Measurements from ENCODE around the gene TMEM171.

TMEM171 gene

DNA sequence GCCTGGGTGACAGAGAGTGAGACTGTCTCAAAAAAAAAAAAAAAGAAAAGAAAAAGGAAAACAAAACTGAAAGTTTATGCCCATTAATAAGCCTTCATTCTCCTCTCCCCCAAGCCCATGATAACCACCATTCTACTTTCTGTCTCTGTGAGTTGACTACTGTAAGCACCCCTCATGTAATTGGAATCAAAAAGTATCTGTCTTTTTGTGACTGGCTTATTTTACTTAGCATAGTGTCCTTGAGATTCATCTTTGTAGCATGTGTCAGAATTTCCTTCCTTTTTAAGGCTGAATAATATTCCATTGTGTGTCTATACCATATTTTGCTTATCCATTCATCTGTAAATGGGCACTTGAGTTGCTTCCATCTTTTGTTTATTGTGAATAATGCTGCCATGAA lies 14.0 kb upstream of the TMEM171 start:
- Histone ChIP-seq H3K4me3 (ENCODE audit: low read length) (no peak overlapping the region), H3K4me1 (ENCODE audit: control insufficient read depth, insufficient read depth, low read length) (no peaks in the 10 kb centered on the region), H3K9ac (ENCODE audit: low read depth, low read length) (no peak overlapping the region), H3K27me3 (ENCODE audit: control insufficient read depth, insufficient read depth, low read length) (no peaks in the 10 kb centered on the region), H3K4me2 (ENCODE audit: low read length) (no peak overlapping the region), H3K36me3 (ENCODE audit: insufficient read depth, low read length) (no peaks in the 10 kb centered on the region), H3K9me3 (replicated peaks; ENCODE audit: low read length) (no peaks in the 10 kb centered on the region)

DNA sequence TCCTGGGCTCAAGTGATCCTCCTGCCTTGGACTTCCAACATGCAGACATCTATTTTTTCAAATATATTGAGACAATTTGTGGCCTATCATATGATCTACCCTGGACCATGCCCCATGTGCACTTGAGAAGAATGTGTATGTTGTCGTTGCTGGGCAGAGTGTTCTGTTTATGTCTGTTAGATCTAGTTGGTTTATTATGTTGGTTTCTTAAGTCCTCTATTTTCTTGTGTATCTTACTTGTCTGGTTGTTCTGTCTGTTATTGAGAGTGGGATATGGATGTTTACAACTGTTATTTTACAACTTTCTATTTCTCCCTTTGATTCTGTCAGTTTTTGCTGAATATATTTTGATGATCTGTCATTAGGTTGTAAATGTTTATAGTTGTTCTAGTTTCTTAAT lies 10.2 kb upstream of the TMEM171 start:
- no peaks in the 10 kb centered on the region for H3K27me3 ChIP-seq (ENCODE audit: control insufficient read depth, insufficient read depth, low read length)
- H3K9me3 ChIP-seq (replicated peaks; ENCODE audit: low read length): no peaks in the 10 kb centered on the region
- peaks cover 9% of the 10 kb centered on the region for H3K4me1 ChIP-seq (ENCODE audit: control insufficient read depth, insufficient read depth, low read length)
- no peak overlapping the region for H3K9ac ChIP-seq (ENCODE audit: low read depth, low read length)
- H3K4me2 ChIP-seq (ENCODE audit: low read length): no peak overlapping the region
- no peaks in the 10 kb centered on the region for H3K36me3 ChIP-seq (ENCODE audit: insufficient read depth, low read length)
- H3K4me3 ChIP-seq (ENCODE audit: low read length): no peak overlapping the region

DNA sequence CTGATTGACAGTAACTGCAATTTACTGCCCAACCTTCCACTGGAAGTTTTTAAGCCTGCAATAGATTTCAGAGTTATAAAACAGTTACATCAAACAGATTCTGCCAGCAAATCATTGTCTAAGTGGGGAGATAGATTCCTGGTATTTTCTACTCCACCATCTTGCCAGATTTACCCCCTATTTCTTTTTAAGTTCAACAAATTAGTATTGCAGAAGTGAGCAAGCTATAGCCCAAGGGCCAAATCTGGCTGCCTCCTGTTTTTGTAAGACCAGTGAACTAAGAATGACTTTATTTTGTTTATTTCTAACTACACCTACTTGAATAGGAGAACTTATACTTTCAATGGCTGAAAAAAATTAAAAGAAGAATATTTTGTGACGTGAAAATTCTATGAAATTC lies 8.8 kb upstream of the TMEM171 start:
- Histone ChIP-seq H3K9ac (ENCODE audit: low read depth, low read length) (no peak overlapping the region), H3K9me3 (replicated peaks; ENCODE audit: low read length) (no peaks in the 10 kb centered on the region), H3K4me2 (ENCODE audit: low read length) (no peak overlapping the region), H3K4me3 (ENCODE audit: low read length) (no peak overlapping the region), H3K36me3 (ENCODE audit: insufficient read depth, low read length) (no peaks in the 10 kb centered on the region), H3K4me1 (ENCODE audit: control insufficient read depth, insufficient read depth, low read length) (peaks cover 21% of the 10 kb centered on the region), H3K27me3 (ENCODE audit: control insufficient read depth, insufficient read depth, low read length) (no peaks in the 10 kb centered on the region)

DNA sequence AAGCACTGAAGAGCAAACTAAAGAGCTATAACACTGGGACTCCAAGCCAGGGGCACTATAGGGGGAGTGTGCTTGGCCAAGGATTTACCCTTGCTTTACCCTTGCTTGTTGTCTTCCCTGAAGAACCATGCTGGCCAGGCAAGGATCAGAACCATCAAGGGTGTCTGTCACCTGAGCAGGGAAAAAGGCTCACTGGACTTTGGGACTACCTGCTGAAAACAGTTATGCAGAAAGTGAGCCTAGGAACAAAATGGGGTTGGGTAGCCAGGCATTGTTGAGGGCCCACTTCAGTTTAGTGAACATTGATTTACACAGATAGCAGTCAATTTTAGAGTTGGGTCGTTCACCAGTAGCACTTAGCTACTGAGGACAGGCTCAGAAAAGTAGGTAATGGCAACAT lies 8.0 kb upstream of the TMEM171 start:
- no peak overlapping the region for H3K4me2 ChIP-seq (ENCODE audit: low read length)
- no peaks in the 10 kb centered on the region for H3K9me3 ChIP-seq (replicated peaks; ENCODE audit: low read length)
- H3K4me3 ChIP-seq (ENCODE audit: low read length): no peak overlapping the region
- no peak overlapping the region for H3K9ac ChIP-seq (ENCODE audit: low read depth, low read length)
- peaks cover 24% of the 10 kb centered on the region for H3K4me1 ChIP-seq (ENCODE audit: control insufficient read depth, insufficient read depth, low read length)
- H3K27me3 ChIP-seq (ENCODE audit: control insufficient read depth, insufficient read depth, low read length): no peaks in the 10 kb centered on the region
- H3K36me3 ChIP-seq (ENCODE audit: insufficient read depth, low read length): no peaks in the 10 kb centered on the region

DNA sequence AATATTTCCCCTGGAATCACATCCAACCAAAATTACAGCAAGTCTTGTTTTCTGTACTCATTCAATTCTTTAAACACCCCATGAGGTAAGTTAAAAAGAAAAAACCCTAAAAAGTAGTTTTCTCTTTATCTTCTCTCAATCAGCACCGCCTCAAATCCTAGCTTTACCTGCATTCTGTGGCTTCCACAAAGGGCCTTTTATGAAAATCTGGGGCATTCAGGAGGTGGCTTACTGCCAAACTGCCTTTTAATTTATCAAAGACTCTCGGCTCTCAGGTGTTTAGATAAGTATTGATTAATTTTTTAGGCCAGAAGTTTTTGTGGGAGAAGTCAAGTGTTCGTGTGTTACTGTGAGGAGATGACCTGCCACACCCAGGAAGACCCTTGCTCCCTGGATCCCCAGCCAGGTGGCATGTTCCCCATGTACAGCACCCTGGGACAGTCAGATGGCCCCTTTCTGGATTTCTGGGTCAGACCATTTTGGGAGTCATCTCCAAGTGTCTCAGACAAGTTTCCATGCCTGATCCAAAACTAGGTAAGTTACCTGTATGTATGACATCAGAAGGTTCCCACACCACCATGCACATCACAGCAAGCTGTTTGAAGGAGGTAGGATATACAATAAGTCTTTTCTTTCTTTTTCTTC lies 6.2 kb upstream of the TMEM171 start:
- Histone ChIP-seq H3K9ac (ENCODE audit: low read depth, low read length) (no peak overlapping the region), H3K9me3 (replicated peaks; ENCODE audit: low read length) (no peaks in the 10 kb centered on the region), H3K4me3 (ENCODE audit: low read length) (no peak overlapping the region), H3K4me1 (ENCODE audit: control insufficient read depth, insufficient read depth, low read length) (peaks cover 35% of the 10 kb centered on the region), H3K36me3 (ENCODE audit: insufficient read depth, low read length) (no peaks in the 10 kb centered on the region), H3K27me3 (ENCODE audit: control insufficient read depth, insufficient read depth, low read length) (no peaks in the 10 kb centered on the region), H3K4me2 (ENCODE audit: low read length) (no peak overlapping the region)

DNA sequence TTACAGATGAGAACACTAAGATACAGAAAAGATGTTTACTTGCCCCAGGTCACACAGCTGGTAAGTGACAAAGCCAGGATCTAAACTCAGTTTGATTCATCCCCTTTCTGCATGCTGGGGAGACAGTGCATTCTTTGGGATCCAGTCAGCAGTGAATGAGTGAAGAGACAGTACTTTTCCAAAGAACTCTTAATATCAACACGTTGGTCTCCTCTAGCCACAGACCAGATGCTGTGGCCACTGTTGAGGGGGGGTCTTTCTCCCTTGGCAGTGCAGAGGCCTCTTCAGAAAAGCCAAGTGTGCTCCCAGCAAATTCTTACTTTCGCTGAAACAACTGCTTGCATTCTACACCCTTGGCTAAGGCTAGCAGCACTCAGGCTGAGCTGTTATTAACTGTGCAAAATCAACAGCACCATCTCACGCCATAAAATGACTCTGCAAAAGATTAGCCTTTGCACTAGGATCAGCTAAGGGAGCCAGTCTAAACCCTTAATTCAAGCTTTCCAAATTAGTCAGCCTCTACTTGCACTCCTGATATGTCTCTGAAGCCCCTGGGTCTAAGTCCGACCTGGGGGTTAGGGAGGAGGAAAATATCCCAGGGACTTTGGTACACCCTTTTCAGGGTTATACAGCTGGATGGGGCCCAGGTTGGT lies 4.8 kb upstream of the TMEM171 start:
- H3K4me2 ChIP-seq (ENCODE audit: low read length): peak overlapping the region; percentile 63
- peak overlapping the region; percentile 40 for H3K9ac ChIP-seq (ENCODE audit: low read depth, low read length)
- H3K27me3 ChIP-seq (ENCODE audit: control insufficient read depth, insufficient read depth, low read length): no peaks in the 10 kb centered on the region
- H3K4me3 ChIP-seq (ENCODE audit: low read length): peak overlapping the region; percentile 0
- peaks cover 45% of the 10 kb centered on the region for H3K4me1 ChIP-seq (ENCODE audit: control insufficient read depth, insufficient read depth, low read length)
- no peaks in the 10 kb centered on the region for H3K36me3 ChIP-seq (ENCODE audit: insufficient read depth, low read length)
- H3K9me3 ChIP-seq (replicated peaks; ENCODE audit: low read length): no peaks in the 10 kb centered on the region

DNA sequence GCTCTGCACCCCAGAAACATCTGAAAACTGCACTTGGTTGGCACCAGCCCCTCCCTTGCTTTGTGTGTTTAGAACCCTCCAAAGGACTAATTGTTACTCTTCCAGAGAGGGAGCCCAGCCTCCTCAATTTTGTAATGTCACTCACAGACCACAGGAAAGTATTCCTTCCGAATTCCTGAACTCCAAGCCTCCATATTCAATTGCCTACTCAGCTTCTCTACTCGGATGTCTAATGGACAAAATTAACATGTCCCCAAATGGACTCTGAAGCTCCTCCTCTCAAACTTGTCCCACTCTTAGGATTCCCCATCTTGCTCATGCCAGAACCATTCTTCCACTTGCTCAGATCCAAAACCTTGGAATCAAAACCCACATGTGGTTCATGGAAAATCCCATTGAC lies 3.9 kb upstream of the TMEM171 start:
- no peaks in the 10 kb centered on the region for H3K36me3 ChIP-seq (ENCODE audit: insufficient read depth, low read length)
- H3K9me3 ChIP-seq (replicated peaks; ENCODE audit: low read length): no peaks in the 10 kb centered on the region
- no peak overlapping the region for H3K9ac ChIP-seq (ENCODE audit: low read depth, low read length)
- H3K4me3 ChIP-seq (ENCODE audit: low read length): no peak overlapping the region
- H3K4me1 ChIP-seq (ENCODE audit: control insufficient read depth, insufficient read depth, low read length): peaks cover 51% of the 10 kb centered on the region
- peak overlapping the region; percentile 63 for H3K4me2 ChIP-seq (ENCODE audit: low read length)
- H3K27me3 ChIP-seq (ENCODE audit: control insufficient read depth, insufficient read depth, low read length): no peaks in the 10 kb centered on the region

DNA sequence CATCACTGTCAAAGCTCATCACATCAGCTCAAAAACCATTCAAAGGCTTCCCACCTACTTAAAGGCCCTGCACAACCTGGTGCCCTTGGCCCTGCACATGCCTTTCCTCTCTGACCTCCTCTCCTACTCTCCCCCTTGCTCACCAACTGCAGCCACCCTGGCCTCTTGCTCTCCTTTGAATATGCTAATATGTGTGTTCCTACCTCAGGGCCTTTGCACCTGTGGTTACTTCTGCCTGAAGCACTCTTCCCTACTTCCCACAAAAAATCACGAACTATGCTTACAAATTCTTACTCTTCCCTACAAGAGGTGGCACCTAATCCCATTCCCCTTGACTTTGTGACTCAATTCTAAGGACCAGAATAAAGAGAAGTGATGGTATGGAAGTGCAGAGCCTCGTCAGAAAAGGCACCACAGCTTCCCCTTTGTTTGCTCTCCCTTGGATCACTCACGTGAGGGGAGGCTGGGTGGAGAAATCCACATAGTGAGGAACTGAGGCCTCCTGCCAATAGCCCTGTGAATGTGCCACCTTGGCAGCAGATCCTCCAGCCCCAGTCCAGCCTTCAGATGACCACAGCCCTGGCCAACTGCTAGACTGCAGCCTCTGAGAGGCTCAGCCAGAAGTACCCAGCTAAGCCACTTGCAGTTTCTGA lies 3.2 kb upstream of the TMEM171 start:
- H3K4me1 ChIP-seq (ENCODE audit: control insufficient read depth, insufficient read depth, low read length): peaks cover 58% of the 10 kb centered on the region
- no peaks in the 10 kb centered on the region for H3K36me3 ChIP-seq (ENCODE audit: insufficient read depth, low read length)
- no peaks in the 10 kb centered on the region for H3K27me3 ChIP-seq (ENCODE audit: control insufficient read depth, insufficient read depth, low read length)
- no peak overlapping the region for H3K4me3 ChIP-seq (ENCODE audit: low read length)
- no peaks in the 10 kb centered on the region for H3K9me3 ChIP-seq (replicated peaks; ENCODE audit: low read length)
- H3K4me2 ChIP-seq (ENCODE audit: low read length): no peak overlapping the region
- H3K9ac ChIP-seq (ENCODE audit: low read depth, low read length): no peak overlapping the region

DNA sequence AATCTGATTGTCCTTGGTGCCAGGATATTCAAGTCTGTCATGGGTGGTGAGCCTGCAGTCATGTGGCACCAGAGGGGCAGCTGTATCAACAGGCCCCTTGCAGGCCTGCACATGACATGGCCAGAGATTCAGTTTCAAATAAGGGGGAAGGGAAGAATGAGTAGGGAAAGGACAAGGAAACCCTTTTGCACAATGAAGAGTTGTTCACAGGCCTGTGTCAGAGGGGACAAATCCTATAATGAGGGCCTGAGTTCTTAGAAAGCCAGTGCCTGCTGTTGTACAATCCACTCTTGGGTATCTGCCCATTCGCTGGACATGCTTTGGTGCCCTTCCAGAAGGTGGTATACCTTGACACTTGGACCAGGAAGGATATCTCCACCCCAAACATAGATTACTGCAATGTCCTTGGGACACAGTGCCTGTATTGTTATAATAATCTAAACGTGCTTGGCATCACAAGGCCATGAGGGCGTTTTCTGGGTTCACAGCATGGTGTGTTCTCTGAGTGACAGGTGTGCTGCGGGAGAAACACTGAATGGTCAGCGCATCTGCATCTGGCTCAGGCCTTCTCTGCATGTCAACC lies 1.9 kb upstream of the TMEM171 start:
- Histone ChIP-seq H3K9me3 (replicated peaks; ENCODE audit: low read length) (no peaks in the 10 kb centered on the region), H3K27me3 (ENCODE audit: control insufficient read depth, insufficient read depth, low read length) (no peaks in the 10 kb centered on the region), H3K9ac (ENCODE audit: low read depth, low read length) (no peak overlapping the region), H3K36me3 (ENCODE audit: insufficient read depth, low read length) (peaks cover under 1% of the 10 kb centered on the region), H3K4me2 (ENCODE audit: low read length) (no peak overlapping the region), H3K4me3 (ENCODE audit: low read length) (no peak overlapping the region), H3K4me1 (ENCODE audit: control insufficient read depth, insufficient read depth, low read length) (peaks cover 70% of the 10 kb centered on the region)

DNA sequence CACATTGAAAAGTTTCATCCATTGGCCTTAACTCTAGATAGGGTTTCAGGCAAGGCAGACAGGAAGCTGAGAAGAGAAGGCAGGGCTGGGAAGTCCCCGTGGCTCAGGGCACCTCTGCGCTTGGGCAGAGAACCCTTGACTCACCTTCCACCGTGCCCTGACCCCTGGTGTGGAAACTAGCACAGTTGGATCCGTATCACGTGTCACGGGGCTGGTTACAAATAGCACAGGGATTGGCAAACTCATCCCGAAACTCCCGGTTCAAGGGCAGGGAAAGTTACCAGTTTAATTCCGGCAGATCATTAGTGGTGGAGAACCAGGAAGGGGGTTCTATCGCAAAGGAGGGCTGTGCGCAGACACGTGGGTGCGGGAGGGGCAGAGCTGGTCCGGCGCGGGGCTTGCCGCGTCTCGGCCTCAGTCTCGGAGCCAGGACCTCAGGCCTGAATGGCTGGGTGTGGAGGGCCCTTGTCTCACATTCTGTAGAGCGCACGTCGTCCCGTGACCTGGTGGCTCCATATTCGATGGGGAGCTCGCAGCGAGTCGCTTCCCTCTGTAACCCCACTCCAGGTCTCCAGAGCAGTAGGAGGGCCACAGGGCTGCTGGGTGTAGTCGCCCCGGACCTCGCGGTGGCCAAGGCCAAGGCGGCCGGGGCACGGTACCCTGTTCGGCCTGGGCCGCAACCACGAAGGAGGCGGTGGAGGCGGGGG lies 771 bp upstream of the TMEM171 start:
- H3K36me3 ChIP-seq (ENCODE audit: insufficient read depth, low read length): peaks cover 12% of the 10 kb centered on the region
- H3K9ac ChIP-seq (ENCODE audit: low read depth, low read length): peak overlapping the region; percentile 70
- H3K4me3 ChIP-seq (ENCODE audit: low read length): peak overlapping the region; percentile 85
- H3K9me3 ChIP-seq (replicated peaks; ENCODE audit: low read length): no peaks in the 10 kb centered on the region
- H3K4me2 ChIP-seq (ENCODE audit: low read length): peak overlapping the region; percentile 83
- H3K27me3 ChIP-seq (ENCODE audit: control insufficient read depth, insufficient read depth, low read length): no peaks in the 10 kb centered on the region
- peaks cover 73% of the 10 kb centered on the region for H3K4me1 ChIP-seq (ENCODE audit: control insufficient read depth, insufficient read depth, low read length)

DNA sequence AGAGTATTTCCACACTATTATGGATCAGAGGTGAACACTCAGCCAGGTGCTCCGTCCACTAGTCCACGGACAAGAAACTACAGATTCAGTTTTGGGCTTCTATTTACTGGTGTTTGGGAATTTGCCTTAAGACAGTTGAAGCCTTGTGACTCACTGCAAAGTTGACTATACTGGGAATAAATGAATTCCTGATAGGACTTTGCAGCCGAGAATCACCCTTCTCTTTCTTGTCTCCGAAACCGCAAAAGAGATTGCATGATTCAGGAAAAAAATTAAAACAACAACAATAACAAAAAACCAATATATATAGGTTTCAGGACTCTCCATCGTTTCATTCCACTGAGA lies 716 bp downstream of the TMEM171 start:
- Histone ChIP-seq H3K4me2 (ENCODE audit: low read length) (peak overlapping the region; percentile 83), H3K4me3 (ENCODE audit: low read length) (peak overlapping the region; percentile 85), H3K27me3 (ENCODE audit: control insufficient read depth, insufficient read depth, low read length) (no peaks in the 10 kb centered on the region), H3K9me3 (replicated peaks; ENCODE audit: low read length) (no peaks in the 10 kb centered on the region), H3K36me3 (ENCODE audit: insufficient read depth, low read length) (peaks cover 22% of the 10 kb centered on the region), H3K4me1 (ENCODE audit: control insufficient read depth, insufficient read depth, low read length) (peaks cover 59% of the 10 kb centered on the region), H3K9ac (ENCODE audit: low read depth, low read length) (peak overlapping the region; percentile 70)
